Activated CD4-positive, CD25-positive, alpha-beta regulatory T cell treated with anti-CD3 and anti-CD28 coated beads, Interleukin-2, amount 50 U/mL, for 16 hours (primary cell): Measurements from ENCODE around the gene NUDCD3.
A peak's percentile ranks its signal among the peaks of the same experiment; 100 is the strongest.
"Not testable (repeated sequence)": the region's sequence is repeated elsewhere in the genome, so short reads cannot be mapped to it uniquely, and the experiment has no call there.

Source experiments
- DNase-seq: peaks from one replicate; pipeline ENCODE4 v3.0.0-alpha.2; 2020; ENCODE audit warnings: low read depth, low spot score

The NUDCD3 gene

GRCh38 chr7:44518761-44519160 is 28.3 kb upstream of the NUDCD3 start:
- DNase-seq = no peak

- no peak for DNase-seq
These were observed 26.7 kb upstream of the NUDCD3 start for GRCh38 chr7:44517175-44517574.

GRCh38 chr7:44515590-44516268 is 25.3 kb upstream of the NUDCD3 start:
- no peak for DNase-seq

GRCh38 chr7:44512736-44513135 is 22.3 kb upstream of the NUDCD3 start:
- DNase-seq = no peak

- no peak for DNase-seq
These were observed 21.5 kb upstream of the NUDCD3 start for GRCh38 chr7:44511863-44512468.

- DNase-seq = no peak
These were observed 20.8 kb upstream of the NUDCD3 start for GRCh38 chr7:44511236-44511635.

- no peak for DNase-seq
These were observed 18.0 kb upstream of the NUDCD3 start for GRCh38 chr7:44508328-44509030.

GRCh38 chr7:44506592-44507288 is 16.3 kb upstream of the NUDCD3 start:
- DNase-seq = not testable (repeated sequence)

- DNase-seq = no peak
These were observed 15.1 kb upstream of the NUDCD3 start for GRCh38 chr7:44505595-44505994.

GRCh38 chr7:44498230-44498954 is 7.9 kb upstream of the NUDCD3 start:
- no peak for DNase-seq

GRCh38 chr7:44497155-44498027 is 6.9 kb upstream of the NUDCD3 start:
- DNase-seq = no peak

- no peak for DNase-seq
These were observed 5.9 kb upstream of the NUDCD3 start for GRCh38 chr7:44496385-44496784.

GRCh38 chr7:44494960-44495359 is 4.5 kb upstream of the NUDCD3 start:
- DNase-seq = no peak

GRCh38 chr7:44491229-44491628 is 771 bp upstream of the NUDCD3 start:
- DNase-seq = no peak

- peak; percentile 4 for DNase-seq
These were observed 505 bp downstream of the NUDCD3 start for GRCh38 chr7:44489955-44490350.

- DNase-seq = no peak
These were observed 1.5 kb downstream of the NUDCD3 start for GRCh38 chr7:44488955-44489354.

- DNase-seq = no peak
These were observed 3.8 kb downstream of the NUDCD3 start for GRCh38 chr7:44486693-44487092.

- DNase-seq = no peak
These were observed 4.5 kb downstream of the NUDCD3 start for GRCh38 chr7:44486001-44486400.

- no peak for DNase-seq
These were observed 5.8 kb downstream of the NUDCD3 start for GRCh38 chr7:44484482-44485313.
